Liver (tissue), 9 donors: ENCODE data around the gene CCDC91. TPM values are rescaled to one million over a fixed set of nuclear protein-coding genes. Genes with fewer than 3 reads are reported as not detected.

Experiments used
- DNase-seq: peaks from one replicate; pipeline ENCODE4 v3.0.0-alpha.2; 2017; ENCODE audit warnings: low spot score
- H3K27ac ChIP-seq, 2 donors: one replicate each; pipeline ENCODE4 v1.7.0; 2013; ENCODE audit warnings: inconsistent platforms in 2 of 2, low read length in 2 of 2, control low read depth in 1 of 2, low read depth in 1 of 2, mild to moderate bottlenecking in 1 of 2
- H3K27me3 ChIP-seq, 4 donors: one replicate each; pipeline versions ENCODE4 v1.6.1 to v1.7.0; 2013; ENCODE audit warnings: low read length in 3 of 4, inconsistent platforms in 1 of 4, mild to moderate bottlenecking in 1 of 4, moderate library complexity in 1 of 4; ENCODE audit not compliant: control insufficient read depth in 4 of 4, insufficient read depth in 4 of 4
- H3K36me3 ChIP-seq, 4 donors: one replicate each; pipeline versions ENCODE4 v1.6.1 to v1.7.0; 2013; ENCODE audit warnings: low read length in 3 of 4, mild to moderate bottlenecking in 3 of 4, low read depth in 1 of 4, moderate library complexity in 1 of 4; ENCODE audit not compliant: control insufficient read depth in 4 of 4, insufficient read depth in 3 of 4
- H3K4me1 ChIP-seq, 4 donors: one replicate each; pipeline versions ENCODE4 v1.6.1 to v1.7.0; 2013; ENCODE audit warnings: low read length in 3 of 4, mild to moderate bottlenecking in 3 of 4, moderate library complexity in 1 of 4; ENCODE audit not compliant: control insufficient read depth in 4 of 4, insufficient read depth in 4 of 4
- H3K4me3 ChIP-seq, 3 donors: one replicate each; pipeline versions ENCODE4 v1.6.1 to v1.7.0; 2013; ENCODE audit warnings: low read length in 3 of 3, control low read depth in 1 of 3, low read depth in 1 of 3, mild to moderate bottlenecking in 1 of 3
- H3K9ac ChIP-seq, 2 donors: one replicate each; pipeline ENCODE4 v1.7.0; 2013; ENCODE audit warnings: low read length in 2 of 2, mild to moderate bottlenecking in 2 of 2, moderate library complexity in 2 of 2, control low read depth in 1 of 2, low read depth in 1 of 2
- H3K9me3 ChIP-seq, 4 donors: one replicate each; pipeline versions ENCODE4 v1.6.1 to v1.7.0; 2013; ENCODE audit warnings: low read length in 3 of 4; ENCODE audit not compliant: control insufficient read depth in 4 of 4
- ATF3 ChIP-seq: IDR thresholded peaks from 2 replicates; pipeline ENCODE4 v1.6.1; 2016; ENCODE audit warnings: antibody characterized with exemption
- EGR1 ChIP-seq, 2 donors: IDR thresholded peaks; 2 replicates each; pipeline ENCODE4 v1.6.1; 2016 to 2018; ENCODE audit warnings: antibody characterized with exemption in 2 of 2, low read depth in 2 of 2
- FOXA2 ChIP-seq: IDR thresholded peaks from 2 replicates; pipeline ENCODE4 v1.6.1; 2016; ENCODE audit warnings: antibody characterized with exemption
- HNF4A ChIP-seq, 2 donors: conservative IDR thresholded peaks; 2 replicates each; pipeline ENCODE4 v1.6.1; 2016; ENCODE audit warnings: antibody characterized with exemption in 2 of 2, mild to moderate bottlenecking in 2 of 2
- JUND ChIP-seq, 2 donors: IDR thresholded peaks; 2 replicates each; pipeline ENCODE4 v1.6.1; 2016; ENCODE audit warnings: antibody characterized with exemption in 2 of 2
- NR2F2 ChIP-seq: IDR thresholded peaks from 2 replicates; pipeline ENCODE4 v1.6.1; 2016; ENCODE audit warnings: antibody characterized with exemption
- RAD21 ChIP-seq, 2 donors: IDR thresholded peaks; 2 replicates each; pipeline ENCODE4 v1.6.1; 2016; ENCODE audit warnings: antibody characterized with exemption in 2 of 2, mild to moderate bottlenecking in 2 of 2
- REST ChIP-seq: IDR thresholded peaks from 2 replicates; pipeline ENCODE4 v1.6.1; 2016; ENCODE audit warnings: antibody characterized with exemption, mild to moderate bottlenecking
- SP1 ChIP-seq: IDR thresholded peaks from 2 replicates; pipeline ENCODE4 v1.6.1; 2018; ENCODE audit warnings: antibody characterized with exemption, mild to moderate bottlenecking
- TAF1 ChIP-seq: conservative IDR thresholded peaks from 2 replicates; pipeline ENCODE4 v1.6.1; 2016; ENCODE audit warnings: antibody characterized with exemption, mild to moderate bottlenecking
- YY1 ChIP-seq: IDR thresholded peaks from 2 replicates; pipeline ENCODE4 v1.6.1; 2016; ENCODE audit warnings: antibody characterized with exemption, mild to moderate bottlenecking
- ZBTB33 ChIP-seq: IDR thresholded peaks from 2 replicates; pipeline ENCODE4 v1.6.1; 2016; ENCODE audit warnings: antibody characterized with exemption
- WGBS: extraction: QIAGEN DNeasy Blood & Tissue Kit; methylation state at CpG from one replicate; pipeline ENCODE4 v1.1.7; 2013; 5-methylcytosine and 5-hydroxymethylcytosine counted together
- polyA plus RNA-seq, 2 donors: library from polyadenylated mRNA; stranded (reverse) in 1 of 2; unstranded in 1 of 2; fragments of 200-250 nt in 1 of 2; fragments of >200 nt in 1 of 2; fragmentation: Nextera tagmentation in 1 of 2; extraction: Ambion mirVana in 1 of 2; gene quantifications; one replicate each; pipeline versions ENCODE4 v1.2.1 to v1.2.3, GENCODE V29; 2013 to 2015
- total RNA-seq, 2 donors: library from RNA; depleted of rRNA; stranded (reverse); fragments of >200 nt; gene quantifications; one replicate each; pipeline ENCODE4 v1.2.3, GENCODE V29; 2014
- TF ChIP-seq, protein P1 (sequence below): IDR thresholded peaks from 2 replicates; pipeline ENCODE4 v1.6.1; 2016; ENCODE audit warnings: antibody characterized with exemption
- donor health status: healthy.
- donor health status: healthy.
- donor health status: healthy.
- donor health status: healthy.
- donor health status: healthy.

CCDC91 gene
- total and polyA plus RNA-seq, 4 donors, result 8.4 to 29.0 (median 15.1) TPM

- Histone ChIP-seq H3K4me3 (no peak overlapping the region), H3K27me3 (no peaks in the 10 kb centered on the region), H3K27ac (no peak overlapping the region), H3K9ac (no peak overlapping the region), H3K9me3 (peaks cover 0 to 1% (median 0%) of the 10 kb centered on the region in 4 donors), H3K36me3 (peaks cover 0 to 1% (median 0%) of the 10 kb centered on the region in 4 donors), H3K4me1 (peaks cover 0 to 2% (median 0%) of the 10 kb centered on the region in 4 donors)
- DNase-seq, result no peak
- TF ChIP-seq SP1 (no peak), ZBTB33 (no peak), RAD21 (IDR thresholded peaks at IDR 0.05) (no peak), FOXA2 (no peak), JUND (IDR thresholded peaks at IDR 0.05) (no peak), HNF4A (conservative IDR thresholded peaks at IDR 0.05) (no peak)
- TF ChIP-seq, protein P1, sequence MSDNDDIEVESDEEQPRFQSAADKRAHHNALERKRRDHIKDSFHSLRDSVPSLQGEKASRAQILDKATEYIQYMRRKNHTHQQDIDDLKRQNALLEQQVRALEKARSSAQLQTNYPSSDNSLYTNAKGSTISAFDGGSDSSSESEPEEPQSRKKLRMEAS, result no peak
- 89% methylated on average over 2 of the region's 2 CpGs for WGBS
Measured at GRCh38 chr12:28223858-28224257, 33.6 kb downstream of the CCDC91 start.

DNA sequence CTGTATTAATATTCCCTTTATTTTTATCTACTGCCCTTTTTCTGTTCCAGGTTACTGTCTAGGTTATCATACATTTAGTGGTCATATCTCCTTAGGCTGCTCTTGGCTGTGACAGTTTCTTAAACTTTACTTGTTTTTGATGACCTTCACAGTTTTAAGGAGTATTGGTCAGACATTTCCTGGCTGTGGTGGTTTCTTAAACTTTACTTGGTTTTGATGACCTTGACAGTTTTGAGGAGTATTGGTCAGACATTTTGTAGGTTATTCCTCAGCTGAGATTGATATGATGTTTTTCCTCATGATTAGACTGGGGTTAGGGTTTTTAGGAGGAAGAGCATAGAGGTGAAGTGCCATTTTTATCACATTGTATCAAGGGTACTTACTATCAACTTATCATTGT is 36.4 kb downstream of the CCDC91 start:
- peaks cover 0 to 1% (median 0%) of the 10 kb centered on the region in 4 donors for H3K36me3 ChIP-seq
- peaks cover 0 to under 1% (median 0%) of the 10 kb centered on the region in 4 donors for H3K4me1 ChIP-seq
- no peak overlapping the region for H3K4me3 ChIP-seq
- TF ChIP-seq SP1, result no peak
- TF ChIP-seq, protein P1, result no peak
- no peak for TF ChIP-seq ATF3
- TF ChIP-seq YY1, result no peak
- no peak for TF ChIP-seq TAF1
- no peak for TF ChIP-seq EGR1 (IDR thresholded peaks at IDR 0.05; ENCODE audit: low read depth in 2 of 2)
- no peak for TF ChIP-seq NR2F2
- TF ChIP-seq ZBTB33, result no peak
- TF ChIP-seq REST, result no peak
- no peaks in the 10 kb centered on the region for H3K9me3 ChIP-seq
- H3K27me3 ChIP-seq, result no peaks in the 10 kb centered on the region
- H3K27ac ChIP-seq, result no peak overlapping the region
- no peak overlapping the region for H3K9ac ChIP-seq
- DNase-seq, result no peak
